Omental fat pad (tissue), 4 donors: ENCODE measurements around the gene SORCS1. TPM values are rescaled to one million over a fixed set of nuclear protein-coding genes. Genes with fewer than 3 reads are reported as not detected.

ENCODE experiments used
- ATAC-seq: fragments of 150-250 bp; one replicate; pipeline ENCODE4 v1.9.1; 2016; ENCODE audit warnings: mild to moderate bottlenecking, moderate library complexity; ENCODE audit not compliant: low FRiP score
- DNase-seq: peaks from one replicate; pipeline ENCODE4 v3.0.0-alpha.2; 2019; ENCODE audit warnings: low spot score
- CTCF ChIP-seq, 3 donors: fragments of 450-650 bp; IDR thresholded peaks; one replicate each; pipeline ENCODE4 v1.5.1; 2016 to 2017; ENCODE audit warnings: antibody characterized with exemption in 3 of 3, mild to moderate bottlenecking in 3 of 3, moderate library complexity in 2 of 3
- total RNA-seq, 4 donors: library from RNA; depleted of rRNA; stranded (reverse); fragments of >200 nt; gene quantifications; one replicate each; pipeline ENCODE4 v1.1.0, GENCODE V29; 2016

Gene SORCS1
- total RNA-seq, 4 donors from 2014 or later, result 0.09 to 1.3 (median 0.37) TPM

DNA sequence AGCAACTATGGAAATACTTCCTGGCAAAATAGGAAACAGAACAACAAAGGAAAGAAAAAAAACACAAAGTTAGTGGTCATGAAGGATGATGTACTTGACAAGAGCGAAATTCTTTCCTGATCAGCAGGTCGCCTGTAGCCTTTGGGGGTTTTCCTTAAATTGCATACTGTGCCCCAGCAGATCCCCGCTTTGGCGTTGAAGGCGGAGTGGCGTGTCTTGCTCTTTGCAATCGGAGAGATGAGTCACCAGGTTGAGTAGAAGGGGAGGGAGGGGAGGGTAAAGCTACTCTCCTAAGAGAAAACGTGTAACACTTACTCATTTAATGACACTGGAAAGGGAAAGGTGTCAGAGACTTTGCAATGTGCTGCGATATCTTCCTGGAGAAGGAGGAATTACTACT, 587.2 kb downstream of the SORCS1 start:
- TF ChIP-seq CTCF (IDR thresholded peaks at IDR 0.05), result no peak
- ATAC-seq (no peak), DNase-seq (no peak)

- DNase-seq (no peak), ATAC-seq (no peak)
- no peak for TF ChIP-seq CTCF (IDR thresholded peaks at IDR 0.05)
Measured at GRCh38 chr10:106576534-106576933, 588.0 kb downstream of the SORCS1 start.

DNA sequence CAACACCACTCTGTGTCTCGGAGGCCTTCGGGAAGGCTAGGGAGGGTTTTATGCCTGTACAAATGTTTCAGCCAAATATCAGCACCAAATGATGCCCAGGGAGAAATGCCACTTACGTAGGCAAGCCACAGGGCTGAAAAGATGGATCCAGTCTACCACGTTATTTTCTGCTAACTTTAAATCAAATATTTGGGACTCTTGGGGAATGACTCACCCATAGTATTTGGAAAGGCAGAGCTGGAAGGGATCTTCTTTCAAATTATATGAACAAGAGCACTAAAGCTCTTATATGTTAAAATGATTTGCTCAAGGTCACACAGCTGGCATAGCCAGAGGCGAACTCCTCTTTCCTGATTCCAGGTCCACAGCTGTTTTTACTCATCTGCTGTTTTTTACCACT, 591.4 kb downstream of the SORCS1 start:
- no peak for TF ChIP-seq CTCF (IDR thresholded peaks at IDR 0.05)
- ATAC-seq (no peak), DNase-seq (no peak)

DNA sequence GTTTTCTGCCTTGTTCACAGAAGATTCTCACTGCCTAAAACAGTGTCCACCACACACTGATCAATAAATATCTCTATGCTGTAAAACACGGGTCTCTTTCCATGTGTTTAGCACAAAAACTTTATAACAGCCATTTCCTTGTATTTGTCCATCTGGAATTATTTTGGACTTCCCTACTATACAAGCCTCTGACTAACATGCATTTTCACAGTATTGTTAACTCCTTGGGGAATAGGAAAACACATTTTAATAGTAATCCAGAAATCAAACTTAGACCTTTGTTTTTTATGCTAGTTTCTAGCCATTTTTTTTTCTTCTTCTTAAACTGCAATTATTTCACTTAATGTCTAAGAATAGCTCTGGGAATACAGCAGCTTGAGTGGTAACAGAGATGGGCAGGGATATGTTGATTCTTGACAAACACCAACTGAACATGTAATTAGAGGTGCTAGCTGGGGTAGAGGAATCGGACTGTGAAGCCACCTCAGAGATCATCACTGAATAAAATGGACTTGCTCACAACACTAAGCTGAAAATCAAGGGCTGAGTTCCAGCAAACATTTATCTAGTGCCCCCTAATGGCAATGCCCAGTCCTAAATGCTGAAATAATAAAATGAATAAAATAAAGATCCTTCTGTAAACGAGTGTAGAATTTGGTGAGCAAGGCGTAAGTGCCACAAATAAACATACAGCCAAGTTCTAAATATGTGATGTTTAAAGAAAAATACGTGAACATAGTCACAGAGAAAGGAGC, 593.1 kb downstream of the SORCS1 start:
- DNase-seq (no peak), ATAC-seq (no peak)
- no peak for TF ChIP-seq CTCF (IDR thresholded peaks at IDR 0.05)

- DNase-seq (no peak), ATAC-seq (no peak)
- TF ChIP-seq CTCF (IDR thresholded peaks at IDR 0.05), result no peak
Measured at GRCh38 chr10:106570268-106570667, 594.2 kb downstream of the SORCS1 start.

DNA sequence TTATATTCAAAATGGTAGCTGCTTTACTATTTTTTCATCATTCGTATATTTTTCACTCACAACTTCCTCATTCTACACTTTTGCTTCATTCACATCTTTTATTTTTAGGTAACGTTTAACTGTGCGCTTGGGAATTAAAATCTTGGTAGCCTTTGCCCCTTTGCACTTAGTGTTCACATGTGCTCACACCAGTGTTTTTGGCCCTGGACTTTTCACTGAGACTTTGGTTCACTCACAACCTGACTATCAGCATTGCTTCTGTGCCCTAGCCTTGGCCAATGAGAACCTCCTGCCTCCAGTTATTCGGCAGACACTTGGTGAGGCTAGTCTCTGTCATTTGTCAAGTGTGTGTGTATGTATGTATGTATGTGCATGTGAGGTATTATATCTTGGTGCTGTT, 596.9 kb downstream of the SORCS1 start:
- ATAC-seq (no peak), DNase-seq (no peak)
- no peak for TF ChIP-seq CTCF (IDR thresholded peaks at IDR 0.05)

DNA sequence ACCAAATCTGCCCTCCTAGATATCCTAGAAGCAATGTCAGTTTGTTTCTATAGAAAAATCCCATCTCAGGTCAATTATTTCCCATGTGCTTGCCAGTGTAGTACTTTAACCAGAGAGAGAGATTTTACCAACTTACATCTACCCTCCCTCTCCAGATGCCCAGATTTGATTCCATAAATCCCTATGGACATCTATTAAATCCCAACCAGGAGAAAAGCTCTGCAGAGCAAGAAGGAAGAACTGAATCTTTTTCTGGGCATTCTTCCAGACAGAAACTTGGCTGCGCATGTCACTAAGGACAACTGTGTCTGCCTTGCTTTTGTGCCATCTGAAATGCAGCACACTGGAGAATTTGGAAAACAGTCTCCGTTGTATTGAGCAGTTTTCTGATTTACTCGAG, 597.6 kb downstream of the SORCS1 start:
- TF ChIP-seq CTCF (IDR thresholded peaks at IDR 0.05), result no peak
- DNase-seq (no peak), ATAC-seq (no peak)
